SK-N-MC (cell line): ENCODE results near the gene KRTAP10-10.
"Not testable (repeated sequence)": the region's sequence is repeated elsewhere in the genome, so short reads cannot be mapped to it uniquely, and the experiment has no call there.

Experiments
- DNase-seq: peaks from one replicate; pipeline ENCODE4 v3.0.0-alpha.2; 2011; ENCODE audit warnings: low read depth, low spot score
- H3K27ac ChIP-seq: fragments of 200-600 bp; sonication (generic); 2 replicates; pipeline ENCODE4 v1.5.1; 2016; ENCODE audit warnings: mixed run types
- H3K36me3 ChIP-seq: fragments of 200-600 bp; sonication (generic); 2 replicates; pipeline ENCODE4 v1.6.1; 2017; ENCODE audit warnings: antibody characterized with exemption, low read length, mixed read lengths; ENCODE audit not compliant: insufficient read depth
- H3K4me3 ChIP-seq: fragments of 200-600 bp; sonication (generic); 2 replicates; pipeline ENCODE4 v1.5.1; 2016
- H3K9ac ChIP-seq: fragments of 200-600 bp; sonication (generic); 2 replicates; pipeline ENCODE4 v1.8.0; 2017; ENCODE audit warnings: mixed run types, mixed read lengths; ENCODE audit not compliant: insufficient read length
- H3K9me3 ChIP-seq: fragments of 200-600 bp; sonication (generic); 2 replicates; pipeline ENCODE4 v1.6.1; 2017; ENCODE audit warnings: low read depth, mild to moderate bottlenecking, antibody characterized with exemption, low read length, moderate library complexity, mixed read lengths
- EZH2 ChIP-seq: fragments of 200-600 bp; sonication (generic); IDR thresholded peaks from one replicate; pipeline ENCODE4 v1.6.1; 2017; ENCODE audit warnings: antibody characterized with exemption
- FOXP2 ChIP-seq: optimal IDR thresholded peaks from 2 replicates; pipeline ENCODE3; 2011; ENCODE audit warnings: mild to moderate bottlenecking, moderate library complexity; ENCODE audit not compliant: insufficient read depth; ENCODE audit errors: extremely low read length, control extremely low read depth
- POLR2AphosphoS5 ChIP-seq: IDR thresholded peaks from 2 replicates; pipeline ENCODE4 v1.6.1; 2012; ENCODE audit warnings: mild to moderate bottlenecking, low read depth, low read length, borderline replicate concordance

KRTAP10-10 gene

GRCh38 chr21:44637018-44637850 is at the start of gene KRTAP10-10:
Gene KRTAP10-10 (plus strand): TSS chr21:44637356. CDS start chr21:44637418, 62 bp downstream.
- Histone ChIP-seq H3K9ac (no peak within 1 kb of the TSS), H3K36me3 (no peaks in the 10 kb centered on the region), H3K9me3 (no peaks in the 10 kb centered on the region), H3K4me3 (no peak within 1 kb of the TSS), H3K27ac (no peak within 1 kb of the TSS)
- no peak for DNase-seq
- TF ChIP-seq FOXP2 (no peak), EZH2 (no peak), POLR2AphosphoS5 (no peak)

DNA sequence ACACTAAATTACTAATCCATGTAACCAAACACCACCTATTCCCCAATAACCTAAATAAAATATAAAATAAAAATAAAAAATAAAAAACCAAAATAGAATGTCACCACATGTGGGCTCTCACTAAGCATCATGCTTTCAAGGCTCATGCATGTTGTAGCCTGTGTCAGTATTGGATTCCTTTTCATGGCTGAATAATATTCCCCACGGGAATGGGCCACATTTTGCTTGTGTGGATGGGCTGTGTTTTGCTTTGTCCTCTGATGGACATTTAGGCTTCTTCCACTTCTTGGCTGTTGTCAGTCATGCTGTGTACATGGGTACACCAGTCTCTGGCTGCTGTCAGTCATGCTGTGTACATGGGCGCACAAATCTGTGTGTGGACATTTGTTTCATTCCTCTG is 48.1 kb upstream of the KRTAP10-10 start:
- no peaks in the 10 kb centered on the region for H3K9me3 ChIP-seq
- no peak overlapping the region for H3K4me3 ChIP-seq
- no peak overlapping the region for H3K9ac ChIP-seq
- H3K27ac ChIP-seq, result no peak overlapping the region
- no peak for TF ChIP-seq POLR2AphosphoS5
- TF ChIP-seq FOXP2, result no peak
- TF ChIP-seq EZH2, result no peak
- peaks cover 4% of the 10 kb centered on the region; the same call in 1 of the 2 replicates for H3K36me3 ChIP-seq
- DNase-seq, result no peak

DNA sequence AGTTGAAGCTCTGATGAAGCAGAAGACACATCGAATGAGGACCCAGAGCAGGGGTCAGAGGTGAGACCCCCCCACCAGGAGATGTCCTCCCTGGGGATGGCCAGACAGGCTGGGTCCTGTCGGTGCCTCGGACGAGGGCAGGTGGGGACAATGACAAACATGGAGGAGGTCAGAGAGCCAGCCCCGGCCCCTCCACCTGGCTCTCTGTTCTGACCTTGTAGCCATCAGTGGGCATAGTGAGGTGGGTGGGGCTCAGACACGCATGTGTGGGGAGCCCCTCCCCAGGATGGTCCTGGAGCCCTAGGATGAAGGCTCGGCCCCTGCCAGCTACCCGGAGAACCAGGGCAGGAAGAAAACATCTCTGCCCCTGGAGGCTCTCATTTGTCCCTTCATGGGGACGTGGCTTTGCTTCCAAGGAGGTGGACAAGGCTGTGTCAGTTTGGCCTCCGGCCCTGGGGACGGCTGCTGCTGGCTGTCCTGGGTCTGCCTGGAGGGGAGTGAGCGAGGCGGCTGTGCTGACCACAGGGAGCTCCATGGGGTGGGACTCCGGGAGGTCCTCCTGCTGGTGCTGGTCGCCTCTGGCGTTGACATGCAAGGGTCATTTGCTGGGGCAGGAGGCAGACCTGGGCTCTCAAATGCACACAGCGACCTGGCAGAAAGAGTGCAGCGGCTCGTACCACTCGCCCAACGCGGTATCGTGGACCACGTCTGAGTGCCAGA is 47.4 kb upstream of the KRTAP10-10 start:
- TF ChIP-seq FOXP2 (no peak), POLR2AphosphoS5 (no peak), EZH2 (no peak)
- DNase-seq, result no peak
- no peak overlapping the region for H3K4me3 ChIP-seq
- H3K9me3 ChIP-seq, result no peaks in the 10 kb centered on the region
- H3K36me3 ChIP-seq, result peaks cover 4% of the 10 kb centered on the region; the same call in 1 of the 2 replicates
- no peak overlapping the region for H3K27ac ChIP-seq
- no peak overlapping the region for H3K9ac ChIP-seq

- TF ChIP-seq POLR2AphosphoS5 (no peak), FOXP2 (no peak), EZH2 (no peak)
- H3K27ac ChIP-seq, result no peak overlapping the region
- peaks cover 4% of the 10 kb centered on the region; the same call in 1 of the 2 replicates for H3K36me3 ChIP-seq
- no peak overlapping the region for H3K4me3 ChIP-seq
- no peak for DNase-seq
- no peak overlapping the region for H3K9ac ChIP-seq
- no peaks in the 10 kb centered on the region for H3K9me3 ChIP-seq
Measured at GRCh38 chr21:44590311-44590721, 46.8 kb upstream of the KRTAP10-10 start.

GRCh38 chr21:44590897-44591800 is 46.0 kb upstream of the KRTAP10-10 start:
- H3K36me3 ChIP-seq, H3K9ac ChIP-seq, H3K4me3 ChIP-seq, H3K27ac ChIP-seq, H3K9me3 ChIP-seq, DNase-seq: not testable (repeated sequence)

- not testable (repeated sequence) for H3K27ac ChIP-seq, DNase-seq, H3K4me3 ChIP-seq, H3K36me3 ChIP-seq, H3K9ac ChIP-seq, H3K9me3 ChIP-seq
Measured at GRCh38 chr21:44591801-44592130, 45.4 kb upstream of the KRTAP10-10 start.

GRCh38 chr21:44592446-44593311 is 44.5 kb upstream of the KRTAP10-10 start, which contains the start of gene KRTAP10-6:
Gene KRTAP10-6 (minus strand): TSS chr21:44592505. CDS start chr21:44592484, 21 bp downstream.
- Histone ChIP-seq H3K9ac (no peak within 1 kb of the TSS), H3K36me3 (no peaks in the 10 kb centered on the region; the same call in 1 of the 2 replicates), H3K9me3 (no peaks in the 10 kb centered on the region), H3K27ac (no peak within 1 kb of the TSS), H3K4me3 (no peak within 1 kb of the TSS)
- TF ChIP-seq EZH2, result no peak
- TF ChIP-seq POLR2AphosphoS5, result no peak
- no peak for TF ChIP-seq FOXP2
- no peak for DNase-seq
